Loucy (cell line): ENCODE measurements around the gene OTOS.

Source experiments
- H2AFZ ChIP-seq: fragments of 200-600 bp; sonication (generic); 2 replicates; pipeline ENCODE4 v1.6.0; 2016; ENCODE audit warnings: antibody characterized with exemption, mild to moderate bottlenecking, low read length, moderate library complexity
- H3F3A ChIP-seq: fragments of 200-600 bp; 2 replicates; pipeline ENCODE4 v1.6.0; 2016; ENCODE audit warnings: antibody characterized with exemption, low read depth, mild to moderate bottlenecking
- H3K27me3 ChIP-seq: fragments of 200-600 bp; sonication (generic); 2 replicates; pipeline ENCODE4 v1.6.1; 2014; ENCODE audit warnings: low read length, mild to moderate bottlenecking; ENCODE audit not compliant: insufficient read depth, poor library complexity, severe bottlenecking
- H3K36me3 ChIP-seq: fragments of 200-600 bp; sonication (generic); 2 replicates; pipeline ENCODE4 v1.6.1; 2016; ENCODE audit warnings: low read length; ENCODE audit not compliant: insufficient read depth
- H3K4me1 ChIP-seq: fragments of 200-600 bp; sonication (generic); 2 replicates; pipeline ENCODE4 v1.5.1; 2014; ENCODE audit warnings: low read length, mild to moderate bottlenecking; ENCODE audit not compliant: insufficient read depth, poor library complexity, severe bottlenecking
- H3K4me2 ChIP-seq: fragments of 200-600 bp; sonication (generic); 2 replicates; pipeline ENCODE4 v1.6.0; 2014; ENCODE audit warnings: antibody characterized with exemption, low read length, low read depth, mild to moderate bottlenecking; ENCODE audit not compliant: poor library complexity, severe bottlenecking
- H3K4me3 ChIP-seq: fragments of 200-600 bp; sonication (generic); 2 replicates; pipeline ENCODE4 v1.5.1; 2014; ENCODE audit warnings: low read length, mild to moderate bottlenecking, mixed read lengths; ENCODE audit not compliant: poor library complexity, severe bottlenecking
- H3K79me2 ChIP-seq: fragments of 200-600 bp; sonication (generic); 2 replicates; pipeline ENCODE4 v1.6.1; 2014; ENCODE audit warnings: low read length; ENCODE audit not compliant: insufficient read depth
- H3K9ac ChIP-seq: fragments of 200-600 bp; sonication (generic); 2 replicates; pipeline ENCODE4 v1.6.0; 2014; ENCODE audit warnings: mild to moderate bottlenecking, low read depth, low read length, moderate library complexity; ENCODE audit not compliant: poor library complexity, severe bottlenecking
- H3K9me2 ChIP-seq: fragments of 200-600 bp; sonication (generic); replicated peaks from 2 replicates; pipeline ENCODE4 v1.6.1; 2016; ENCODE audit warnings: low read depth, low read length, mixed read lengths
- H3K9me3 ChIP-seq: fragments of 200-600 bp; sonication (generic); 2 replicates; pipeline ENCODE4 v1.6.1; 2014; ENCODE audit warnings: mild to moderate bottlenecking, antibody characterized with exemption, low read length, low read depth; ENCODE audit not compliant: insufficient read depth
- H4K20me1 ChIP-seq: fragments of 200-600 bp; sonication (generic); 2 replicates; pipeline ENCODE4 v1.6.0; 2014; ENCODE audit warnings: antibody characterized with exemption, low read length, mild to moderate bottlenecking; ENCODE audit not compliant: insufficient read depth, poor library complexity, severe bottlenecking
- EZH2phosphoT487 ChIP-seq: fragments of 200-600 bp; IDR thresholded peaks from 2 replicates; pipeline ENCODE4 v1.6.1; 2018; ENCODE audit warnings: antibody characterized with exemption, mild to moderate bottlenecking, moderate library complexity, borderline replicate concordance
- TF ChIP-seq, protein P1 (sequence below): fragments of 200-600 bp; sonication (generic); conservative IDR thresholded peaks from 2 replicates; pipeline ENCODE4 v1.5.1; 2014; ENCODE audit warnings: mild to moderate bottlenecking, antibody characterized with exemption, low read length

Gene OTOS

GRCh38 chr2:240186191-240186725 is 45.8 kb upstream of the OTOS start:
- H3K4me3 ChIP-seq: no peak overlapping the region
- H3K4me1 ChIP-seq: no peaks in the 10 kb centered on the region
- no peaks in the 10 kb centered on the region for H3F3A ChIP-seq
- no peaks in the 10 kb centered on the region for H3K79me2 ChIP-seq
- no peak overlapping the region for H3K9ac ChIP-seq
- no peak overlapping the region for H2AFZ ChIP-seq
- peaks cover 10% of the 10 kb centered on the region; the same call in 1 of the 2 replicates for H3K9me3 ChIP-seq
- no peaks in the 10 kb centered on the region for H3K36me3 ChIP-seq
- H3K9me2 ChIP-seq: no peaks in the 10 kb centered on the region
- H4K20me1 ChIP-seq: no peaks in the 10 kb centered on the region
- H3K27me3 ChIP-seq: no peaks in the 10 kb centered on the region
- no peak overlapping the region for H3K4me2 ChIP-seq
- TF ChIP-seq, protein P1, sequence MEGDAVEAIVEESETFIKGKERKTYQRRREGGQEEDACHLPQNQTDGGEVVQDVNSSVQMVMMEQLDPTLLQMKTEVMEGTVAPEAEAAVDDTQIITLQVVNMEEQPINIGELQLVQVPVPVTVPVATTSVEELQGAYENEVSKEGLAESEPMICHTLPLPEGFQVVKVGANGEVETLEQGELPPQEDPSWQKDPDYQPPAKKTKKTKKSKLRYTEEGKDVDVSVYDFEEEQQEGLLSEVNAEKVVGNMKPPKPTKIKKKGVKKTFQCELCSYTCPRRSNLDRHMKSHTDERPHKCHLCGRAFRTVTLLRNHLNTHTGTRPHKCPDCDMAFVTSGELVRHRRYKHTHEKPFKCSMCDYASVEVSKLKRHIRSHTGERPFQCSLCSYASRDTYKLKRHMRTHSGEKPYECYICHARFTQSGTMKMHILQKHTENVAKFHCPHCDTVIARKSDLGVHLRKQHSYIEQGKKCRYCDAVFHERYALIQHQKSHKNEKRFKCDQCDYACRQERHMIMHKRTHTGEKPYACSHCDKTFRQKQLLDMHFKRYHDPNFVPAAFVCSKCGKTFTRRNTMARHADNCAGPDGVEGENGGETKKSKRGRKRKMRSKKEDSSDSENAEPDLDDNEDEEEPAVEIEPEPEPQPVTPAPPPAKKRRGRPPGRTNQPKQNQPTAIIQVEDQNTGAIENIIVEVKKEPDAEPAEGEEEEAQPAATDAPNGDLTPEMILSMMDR: no peak
- no peak for TF ChIP-seq EZH2phosphoT487

GRCh38 chr2:240184656-240185055 is 44.2 kb upstream of the OTOS start:
- Histone ChIP-seq H3K4me2 (no peak overlapping the region), H3F3A (no peaks in the 10 kb centered on the region), H3K9me2 (no peaks in the 10 kb centered on the region), H3K4me3 (no peak overlapping the region), H3K9me3 (peaks cover 10% of the 10 kb centered on the region; the same call in 1 of the 2 replicates), H3K27me3 (no peaks in the 10 kb centered on the region), H3K4me1 (no peaks in the 10 kb centered on the region), H4K20me1 (no peaks in the 10 kb centered on the region), H2AFZ (no peak overlapping the region), H3K9ac (no peak overlapping the region), H3K36me3 (no peaks in the 10 kb centered on the region), H3K79me2 (no peaks in the 10 kb centered on the region)
- TF ChIP-seq, protein P1: no peak
- no peak for TF ChIP-seq EZH2phosphoT487

GRCh38 chr2:240183875-240184590 is 43.6 kb upstream of the OTOS start:
- TF ChIP-seq, protein P1: no peak
- no peak for TF ChIP-seq EZH2phosphoT487
- H3K27me3 ChIP-seq: no peaks in the 10 kb centered on the region

More at GRCh38 chr2:240183875-240184590, 43.6 kb upstream of the OTOS start:
- Histone ChIP-seq H3K9me3 (peaks cover 10% of the 10 kb centered on the region; the same call in 1 of the 2 replicates), H3K4me3 (no peak overlapping the region), H3K79me2 (no peaks in the 10 kb centered on the region), H3K9me2 (no peaks in the 10 kb centered on the region), H3F3A (no peaks in the 10 kb centered on the region), H3K9ac (no peak overlapping the region), H3K4me1 (no peaks in the 10 kb centered on the region), H4K20me1 (no peaks in the 10 kb centered on the region), H3K4me2 (no peak overlapping the region), H2AFZ (no peak overlapping the region), H3K36me3 (no peaks in the 10 kb centered on the region)
